ENCODE measurements around the gene HRH4.

Gene HRH4

DNA sequence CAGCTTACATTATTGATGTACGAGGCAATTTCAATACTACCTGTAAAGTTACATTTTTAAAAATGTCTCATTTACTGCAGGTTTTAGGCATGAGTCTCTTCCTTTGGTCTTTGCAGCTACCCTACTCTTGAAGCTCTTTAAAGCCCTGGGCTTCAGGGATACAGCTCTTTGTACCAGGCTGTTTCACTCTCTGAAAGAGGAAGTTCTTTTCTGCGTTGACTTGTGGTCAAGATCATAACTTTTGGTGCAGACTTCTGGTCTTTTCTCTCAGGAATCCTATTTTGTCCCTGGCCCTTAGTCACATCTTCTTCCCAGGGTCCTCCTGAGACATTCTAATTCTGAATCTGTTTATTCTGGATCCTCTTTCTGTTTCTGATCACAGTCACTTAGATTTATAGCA is 16.6 kb upstream of the HRH4 start:
- Mint-ChIP-seq H3K4me3 (no peak overlapping the region), H3K27ac (no peak overlapping the region)
- CTCF ChIA-PET: interaction anchor here (1.2 kb wide), 1 partner anchor 45 kb away, joined by 3 read pairs; no protein-coding TSS in a partner anchor

DNA sequence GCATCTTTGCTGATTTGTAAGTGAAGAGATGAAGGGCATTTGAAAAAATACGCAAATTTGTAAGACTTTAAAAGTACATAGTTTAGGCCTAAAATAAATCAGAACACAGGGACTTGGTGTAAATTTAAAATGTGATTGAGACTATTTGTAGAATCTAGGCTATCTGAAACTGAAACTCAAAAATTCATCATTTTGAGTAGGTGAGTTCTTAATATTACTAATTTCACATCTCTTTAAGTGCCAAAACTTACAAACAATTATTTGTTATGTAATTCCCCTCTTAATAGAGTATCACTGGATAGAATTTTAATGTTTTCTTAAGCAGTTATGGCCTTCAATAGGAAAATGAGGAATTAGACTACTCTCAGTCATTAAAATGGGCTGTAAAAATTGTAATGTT is 14.0 kb upstream of the HRH4 start:
- H3K27ac Mint-ChIP-seq: no peak overlapping the region
- DNase-seq: no peak
- peaks cover 7% of the 10 kb centered on the region for H3K4me1 Mint-ChIP-seq
- H3K9me3 Mint-ChIP-seq: no peaks in the 10 kb centered on the region
- H3K27me3 Mint-ChIP-seq: no peaks in the 10 kb centered on the region
- CTCF ChIA-PET: interaction anchor here (1.0 to 2.3 kb wide), 5 partner anchors 12 to 42 kb away, joined by 4 to 34 read pairs (median 6); partner anchors contain the start of gene HRH4
- no peak overlapping the region for H3K4me3 Mint-ChIP-seq
- H3K36me3 Mint-ChIP-seq: peaks cover 29% of the 10 kb centered on the region

More for the DNA sequence above, 16.6 kb upstream of the HRH4 start:
- Mint-ChIP-seq H3K4me1 (peaks cover 7% of the 10 kb centered on the region), H3K27me3 (no peaks in the 10 kb centered on the region), H3K36me3 (peaks cover 23% of the 10 kb centered on the region), H3K9me3 (no peaks in the 10 kb centered on the region)
- no peak for DNase-seq

DNA sequence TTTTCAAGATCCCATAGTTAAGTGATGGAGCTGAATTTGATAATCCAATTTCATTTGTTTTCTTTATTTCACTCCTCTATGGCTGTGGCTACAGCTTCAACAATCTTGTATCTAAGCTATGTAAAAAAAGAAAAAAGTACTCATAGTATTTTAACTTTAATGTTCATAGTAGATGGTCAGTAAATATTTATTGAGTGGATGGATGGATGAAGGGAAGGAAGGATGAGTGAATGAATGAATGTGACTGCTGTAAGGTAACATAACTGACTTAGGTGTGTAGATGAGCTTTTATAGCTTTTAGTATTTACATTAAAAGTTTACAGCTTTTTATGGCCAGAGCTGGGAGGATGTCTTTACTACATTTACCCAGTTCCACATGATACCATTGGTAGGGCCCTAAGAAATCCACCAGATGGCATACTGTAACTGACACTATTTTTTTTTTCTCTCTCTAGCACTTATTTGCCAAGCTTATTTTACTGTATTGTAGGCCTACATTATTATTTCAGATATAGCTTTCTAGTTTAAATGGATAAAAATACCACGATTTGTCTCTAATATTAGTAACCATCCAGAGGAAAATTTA is 13.4 kb upstream of the HRH4 start:
- H3K27me3 Mint-ChIP-seq: no peaks in the 10 kb centered on the region
- CTCF ChIA-PET: interaction anchor here (1.0 to 2.3 kb wide), 7 partner anchors 12 to 90 kb away, joined by 3 to 34 read pairs (median 6); partner anchors contain the start of gene HRH4
- H3K4me1 Mint-ChIP-seq: peaks cover 7% of the 10 kb centered on the region
- H3K36me3 Mint-ChIP-seq: peaks cover 28% of the 10 kb centered on the region
- no peak for DNase-seq
- no peaks in the 10 kb centered on the region for H3K9me3 Mint-ChIP-seq
- no peak overlapping the region for H3K27ac Mint-ChIP-seq
- H3K4me3 Mint-ChIP-seq: no peak overlapping the region

DNA sequence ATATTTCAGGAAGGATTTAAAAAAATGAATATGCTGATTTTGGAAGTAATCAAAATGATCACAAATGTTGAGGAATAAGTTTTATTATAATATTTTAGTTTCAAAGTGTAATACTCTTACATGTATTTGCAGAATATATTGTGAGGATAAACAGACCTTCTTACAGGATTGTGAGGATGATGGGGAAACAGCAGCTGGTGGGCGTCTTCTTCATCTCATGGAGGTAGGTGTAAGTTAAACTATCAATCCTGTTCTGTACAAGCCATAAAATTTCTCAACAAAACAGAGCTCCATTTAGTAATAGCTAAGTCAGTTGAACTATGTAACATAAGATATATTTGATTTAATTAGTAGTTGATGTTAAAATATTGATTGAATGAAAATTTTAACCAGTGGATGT is 12.5 kb upstream of the HRH4 start:
- CTCF ChIA-PET: interaction anchor here (1.1 to 2.3 kb wide), 4 partner anchors 13 to 91 kb away, joined by 3 to 34 read pairs (median 4); partner anchors contain the start of gene HRH4
- no peak overlapping the region for H3K27ac Mint-ChIP-seq
- H3K9me3 Mint-ChIP-seq: no peaks in the 10 kb centered on the region
- H3K27me3 Mint-ChIP-seq: no peaks in the 10 kb centered on the region
- peaks cover 28% of the 10 kb centered on the region for H3K36me3 Mint-ChIP-seq
- no peak for DNase-seq
- no peak overlapping the region for H3K4me3 Mint-ChIP-seq
- H3K4me1 Mint-ChIP-seq: peaks cover 7% of the 10 kb centered on the region

DNA sequence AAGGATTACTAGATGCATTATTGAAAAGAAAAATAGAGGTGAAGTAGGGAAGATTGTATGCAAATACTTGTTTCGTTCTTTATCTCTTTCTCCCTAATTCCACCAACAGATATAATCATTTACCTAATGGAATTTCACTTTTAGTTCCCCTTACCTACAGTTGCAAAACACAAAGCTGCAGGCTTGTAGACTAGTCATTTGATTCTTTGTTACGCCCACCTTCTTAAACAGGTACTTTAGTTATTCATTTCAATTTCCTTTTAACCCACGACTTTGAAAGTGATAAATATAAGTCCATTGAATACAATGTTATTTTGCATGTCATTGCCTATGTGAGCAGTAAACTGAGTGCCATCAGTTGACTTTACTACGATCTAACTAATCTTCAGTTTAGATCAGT is 3.9 kb upstream of the HRH4 start:
- Mint-ChIP-seq H3K27ac (no peak overlapping the region), H3K9me3 (no peaks in the 10 kb centered on the region), H3K36me3 (peaks cover 7% of the 10 kb centered on the region), H3K27me3 (no peaks in the 10 kb centered on the region), H3K4me3 (no peak overlapping the region), H3K4me1 (peaks cover 5% of the 10 kb centered on the region)
- DNase-seq: no peak
- CTCF ChIA-PET: no interaction called here

DNA sequence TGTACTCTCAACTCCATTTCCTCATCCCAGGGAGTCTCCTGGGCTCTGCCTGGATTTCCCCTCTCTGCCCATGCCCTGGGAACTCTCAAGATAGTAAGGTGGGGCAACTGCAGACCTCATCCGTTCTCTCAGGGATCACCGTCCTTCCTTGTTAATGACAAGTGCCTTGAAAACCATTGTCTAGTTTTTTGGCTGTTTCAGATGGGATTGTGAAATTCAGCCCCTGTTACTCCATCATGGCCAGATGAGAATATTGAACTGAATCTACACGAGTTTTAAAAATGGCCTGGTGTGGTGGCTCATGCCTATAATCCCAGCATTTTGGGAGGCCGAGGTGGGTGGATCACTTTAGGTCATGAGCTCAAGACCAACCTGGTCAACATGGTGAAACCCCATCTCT is 665 bp upstream of the HRH4 start:
- H3K4me3 Mint-ChIP-seq: no peak overlapping the region
- CTCF ChIA-PET: interaction anchor here (1.0 to 1.6 kb wide), 4 partner anchors 11 to 29 kb away, joined by 3 to 6 read pairs (median 4); no protein-coding TSS in a partner anchor

DNA sequence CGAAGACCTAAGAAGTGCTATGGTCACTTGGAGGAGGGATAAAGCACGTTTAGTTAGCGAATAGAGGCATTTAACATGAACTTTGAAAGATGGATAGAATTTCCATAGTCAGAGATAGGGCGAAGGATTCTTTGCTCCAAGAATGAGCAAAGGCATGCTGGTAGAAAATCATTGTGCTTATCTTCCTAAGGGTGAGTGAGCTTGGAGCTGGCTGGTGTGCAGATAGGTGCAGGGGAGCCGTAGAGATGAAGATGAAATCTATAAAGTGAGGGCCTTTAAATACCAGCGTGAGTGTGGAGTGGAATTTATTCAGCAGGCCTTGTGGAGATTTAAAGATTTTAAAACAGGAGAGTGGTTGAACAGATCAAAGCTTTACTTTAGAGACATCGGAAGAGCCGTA is 1.6 kb downstream of the HRH4 start:
- Mint-ChIP-seq H3K4me1 (peaks cover 14% of the 10 kb centered on the region), H3K9me3 (no peaks in the 10 kb centered on the region), H3K36me3 (no peaks in the 10 kb centered on the region), H3K27ac (no peak overlapping the region), H3K27me3 (peaks cover 9% of the 10 kb centered on the region), H3K4me3 (no peak overlapping the region)
- CTCF ChIA-PET: interaction anchor here (0.9 to 1.0 kb wide), 2 partner anchors 11 to 33 kb away, joined by 3 to 4 read pairs; no protein-coding TSS in a partner anchor
- no peak for DNase-seq

More for the DNA sequence above, 665 bp upstream of the HRH4 start:
- H3K36me3 Mint-ChIP-seq: peaks cover 2% of the 10 kb centered on the region
- DNase-seq: no peak
- H3K27ac Mint-ChIP-seq: no peak overlapping the region
- peaks cover 14% of the 10 kb centered on the region for H3K4me1 Mint-ChIP-seq
- H3K9me3 Mint-ChIP-seq: no peaks in the 10 kb centered on the region
- H3K27me3 Mint-ChIP-seq: peaks cover 3% of the 10 kb centered on the region

DNA sequence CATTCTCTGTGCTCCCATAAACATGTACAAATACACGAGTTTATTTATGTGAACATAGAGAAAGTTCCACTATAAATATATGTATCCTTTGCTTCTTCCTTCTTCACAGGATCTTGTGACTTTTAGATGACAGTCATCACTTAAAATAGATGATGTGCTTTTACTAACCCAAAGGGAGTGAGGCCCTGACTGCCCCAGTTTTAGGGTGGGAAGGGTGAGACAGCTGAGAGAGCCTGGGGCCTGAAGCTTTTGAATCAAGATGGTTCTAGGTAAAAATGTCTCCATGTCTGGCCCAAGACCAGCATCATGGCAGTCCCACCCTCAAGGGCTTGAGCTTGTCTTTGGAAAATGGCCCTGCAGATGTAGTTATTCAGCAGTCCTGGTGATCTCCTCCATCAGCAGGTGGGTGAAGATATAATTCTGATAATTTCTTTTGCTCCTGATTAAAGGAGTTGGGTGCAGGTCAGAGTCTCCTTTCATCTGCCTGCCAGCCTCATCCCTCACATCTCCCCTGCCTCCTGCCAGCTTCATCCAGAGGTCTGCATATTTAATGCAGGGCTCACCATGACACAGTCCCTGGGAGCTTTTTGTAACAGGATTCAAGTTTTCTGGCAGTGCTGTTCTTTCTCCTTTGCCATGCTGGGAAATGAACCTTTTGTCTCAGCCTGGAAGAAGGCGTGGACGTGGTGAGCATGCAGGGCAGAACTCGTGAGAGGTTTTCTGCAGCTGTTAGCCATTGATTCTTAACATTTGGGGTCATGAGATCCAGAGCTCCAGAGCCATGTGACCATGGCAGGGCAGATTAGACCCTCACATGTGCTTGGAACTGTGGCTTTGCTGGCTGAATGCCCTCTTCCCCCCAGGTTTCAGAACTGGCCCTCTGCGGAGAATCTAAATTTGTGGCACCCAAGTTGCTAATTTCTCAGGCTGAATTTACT is 2.7 kb downstream of the HRH4 start:
- CTCF ChIA-PET: interaction anchor here (0.9 to 1.0 kb wide), 2 partner anchors 12 to 34 kb away, joined by 3 to 4 read pairs; no protein-coding TSS in a partner anchor
- no peak for DNase-seq
- no peak overlapping the region for H3K4me3 Mint-ChIP-seq
- no peaks in the 10 kb centered on the region for H3K36me3 Mint-ChIP-seq
- H3K4me1 Mint-ChIP-seq: peaks cover 14% of the 10 kb centered on the region
- peaks cover 9% of the 10 kb centered on the region for H3K27me3 Mint-ChIP-seq
- no peaks in the 10 kb centered on the region for H3K9me3 Mint-ChIP-seq
- H3K27ac Mint-ChIP-seq: no peak overlapping the region

DNA sequence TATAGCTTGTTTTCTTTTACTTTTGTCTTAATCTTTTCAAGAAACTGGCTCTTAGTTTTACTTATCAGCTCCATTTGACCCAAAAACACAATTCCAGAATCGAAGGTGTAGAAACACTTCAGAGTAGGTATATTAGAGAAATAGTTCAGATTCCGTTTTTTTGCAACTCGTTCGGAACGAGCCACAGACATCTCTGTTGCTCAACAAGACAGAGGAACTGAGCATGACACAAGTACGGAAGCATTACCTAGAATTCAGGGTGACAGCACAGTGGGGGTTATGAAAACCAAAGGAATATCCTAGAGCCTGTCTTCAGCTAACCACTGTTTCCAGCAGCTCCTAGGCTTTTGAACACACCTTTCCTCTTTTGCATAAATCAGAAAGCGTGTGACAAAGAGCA is 5.0 kb downstream of the HRH4 start:
- DNase-seq: no peak
- H3K27ac Mint-ChIP-seq: no peak overlapping the region
- no peaks in the 10 kb centered on the region for H3K36me3 Mint-ChIP-seq
- peaks cover 9% of the 10 kb centered on the region for H3K27me3 Mint-ChIP-seq
- H3K4me3 Mint-ChIP-seq: no peak overlapping the region
- no peaks in the 10 kb centered on the region for H3K9me3 Mint-ChIP-seq
- peaks cover 12% of the 10 kb centered on the region for H3K4me1 Mint-ChIP-seq
- CTCF ChIA-PET: interaction anchor here (1.1 kb wide), 1 partner anchor 23 kb away, joined by 4 read pairs; no protein-coding TSS in a partner anchor

DNA sequence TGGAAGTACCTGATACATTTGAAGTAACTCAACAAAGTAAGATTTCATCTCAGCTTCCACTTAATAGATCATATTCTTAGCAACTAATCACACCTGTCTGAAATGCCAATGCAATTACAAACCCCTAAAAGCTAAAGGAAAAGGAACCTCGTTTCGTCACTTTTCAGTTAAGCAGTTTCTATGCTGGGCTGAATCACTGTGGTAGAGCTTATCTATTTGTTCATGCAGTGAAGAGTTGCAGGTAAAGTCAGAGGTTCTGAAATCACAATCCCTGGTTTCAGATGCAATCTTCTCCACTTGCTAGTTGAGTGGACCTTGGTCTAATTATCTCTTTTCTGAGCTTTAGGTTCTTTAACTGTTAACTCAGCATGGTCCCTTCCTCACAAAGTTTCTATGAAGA is 6.3 kb downstream of the HRH4 start:
- Mint-ChIP-seq H3K4me1 (peaks cover 8% of the 10 kb centered on the region), H3K27me3 (peaks cover 9% of the 10 kb centered on the region), H3K36me3 (no peaks in the 10 kb centered on the region), H3K9me3 (no peaks in the 10 kb centered on the region), H3K27ac (no peak overlapping the region), H3K4me3 (no peak overlapping the region)
- no peak for DNase-seq
- CTCF ChIA-PET: interaction anchor here (1.1 kb wide), 1 partner anchor 22 kb away, joined by 4 read pairs; no protein-coding TSS in a partner anchor

DNA sequence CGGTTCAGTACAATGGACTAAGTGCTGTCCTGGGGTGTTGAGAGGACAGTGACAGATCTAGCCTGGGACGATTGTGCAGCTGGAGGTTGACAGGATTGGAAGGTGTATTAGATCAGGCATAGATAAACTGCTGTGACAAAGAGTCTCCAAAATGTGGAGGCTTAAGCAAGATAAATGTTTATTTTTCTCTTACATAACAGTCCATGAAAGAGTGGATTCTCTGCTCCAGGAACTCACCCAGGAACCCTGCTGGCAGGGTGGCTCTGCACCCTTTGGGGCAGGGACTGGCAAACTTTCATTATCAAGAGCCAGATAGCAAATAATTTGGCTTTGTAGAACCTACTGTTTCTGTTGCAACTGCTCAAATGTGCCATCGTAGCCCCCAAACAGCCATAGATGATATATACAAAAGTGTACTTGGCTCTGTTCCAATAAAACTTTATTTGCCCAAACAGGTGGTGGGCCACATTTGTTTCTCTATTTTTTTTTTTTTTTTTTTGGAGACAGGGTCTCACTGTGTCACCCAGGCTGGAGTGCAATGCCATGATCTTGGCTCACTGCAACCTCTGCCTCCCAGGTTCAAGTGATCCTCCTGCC is 9.7 kb downstream of the HRH4 start:
- DNase-seq: no peak
- Mint-ChIP-seq H3K27ac (no peak overlapping the region), H3K9me3 (no peaks in the 10 kb centered on the region), H3K36me3 (no peaks in the 10 kb centered on the region), H3K4me3 (no peak overlapping the region), H3K27me3 (peaks cover 11% of the 10 kb centered on the region), H3K4me1 (no peaks in the 10 kb centered on the region)
- CTCF ChIA-PET: interaction anchor here (0.7 kb wide), 1 partner anchor 15 kb away, joined by 3 read pairs; no protein-coding TSS in a partner anchor

DNA sequence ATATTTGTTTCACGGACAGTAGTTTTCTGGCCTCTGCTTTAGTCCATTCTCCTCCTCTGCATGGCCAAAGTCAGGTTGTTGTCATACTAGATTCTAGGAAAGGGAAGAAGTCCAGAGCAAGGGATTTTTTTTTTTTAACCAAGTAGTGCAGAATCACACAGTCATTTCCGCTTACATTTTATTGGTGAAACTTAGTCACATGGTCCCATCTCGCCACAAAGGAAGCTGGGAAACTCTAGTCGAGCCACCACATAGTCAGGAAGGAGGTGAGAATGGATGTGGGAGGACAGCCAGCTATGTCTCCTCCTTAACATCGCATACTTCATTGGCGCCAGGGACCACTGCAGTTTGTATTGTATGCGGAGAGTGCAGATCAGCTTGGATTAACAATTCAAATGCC is 10.4 kb downstream of the HRH4 start:
- peaks cover 2% of the 10 kb centered on the region for H3K4me1 Mint-ChIP-seq
- H3K9me3 Mint-ChIP-seq: no peaks in the 10 kb centered on the region
- DNase-seq: no peak
- H3K36me3 Mint-ChIP-seq: no peaks in the 10 kb centered on the region
- no peak overlapping the region for H3K4me3 Mint-ChIP-seq
- no peak overlapping the region for H3K27ac Mint-ChIP-seq
- H3K27me3 Mint-ChIP-seq: peaks cover 13% of the 10 kb centered on the region
- CTCF ChIA-PET: interaction anchor here (0.7 kb wide), 1 partner anchor 15 kb away, joined by 3 read pairs; no protein-coding TSS in a partner anchor

DNA sequence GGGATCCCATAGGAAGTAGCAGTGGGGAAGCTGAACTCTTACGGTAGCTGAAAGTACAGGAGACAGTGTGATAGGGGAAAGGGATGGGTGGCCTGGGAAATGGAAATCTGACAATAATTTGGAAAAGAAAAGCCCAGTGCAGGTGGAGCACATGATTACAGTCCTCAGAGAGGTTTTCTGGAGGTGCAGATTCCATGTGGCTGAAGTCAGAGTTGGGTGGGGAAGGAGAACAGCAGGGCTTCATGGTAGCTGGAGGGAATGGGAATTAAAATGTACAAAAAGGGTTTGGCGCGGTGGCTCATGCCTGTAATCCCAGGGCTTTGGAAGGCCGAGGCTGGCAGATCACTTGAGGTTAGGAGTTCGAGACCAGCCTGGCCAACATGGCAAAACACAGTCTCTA is 12.2 kb downstream of the HRH4 start:
- H3K9me3 Mint-ChIP-seq: no peaks in the 10 kb centered on the region
- H3K4me1 Mint-ChIP-seq: peaks cover 10% of the 10 kb centered on the region
- no peaks in the 10 kb centered on the region for H3K36me3 Mint-ChIP-seq
- no peak overlapping the region for H3K27ac Mint-ChIP-seq
- CTCF ChIA-PET: interaction anchor here (0.6 to 1.6 kb wide), 2 partner anchors 14 to 256 kb away, joined by 3 to 4 read pairs; no protein-coding TSS in a partner anchor
- H3K27me3 Mint-ChIP-seq: peaks cover 18% of the 10 kb centered on the region
- no peak for DNase-seq
- H3K4me3 Mint-ChIP-seq: no peak overlapping the region

DNA sequence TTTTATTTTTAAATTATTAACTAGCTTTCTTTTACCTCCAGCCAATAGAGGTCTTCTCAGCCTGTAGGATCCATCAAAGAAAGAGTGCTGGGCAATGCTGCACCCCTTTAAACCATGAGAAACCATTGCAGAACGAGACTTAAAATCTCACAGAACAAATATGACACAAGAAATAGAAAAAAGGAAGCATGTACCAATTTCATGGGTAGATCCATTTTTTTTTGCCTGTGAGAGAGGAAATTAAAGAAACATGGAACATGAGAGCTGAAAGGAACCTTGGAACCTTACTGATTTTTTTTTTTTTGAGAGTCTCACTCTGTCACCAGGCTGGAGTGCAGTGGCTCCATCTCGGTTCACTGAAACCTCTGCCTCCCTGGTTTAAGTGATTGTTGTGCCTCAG is 14.0 kb downstream of the HRH4 start:
- no peaks in the 10 kb centered on the region for H3K9me3 Mint-ChIP-seq
- no peak overlapping the region for H3K4me3 Mint-ChIP-seq
- peaks cover 18% of the 10 kb centered on the region for H3K27me3 Mint-ChIP-seq
- CTCF ChIA-PET: interaction anchor here (0.9 to 1.6 kb wide), 2 partner anchors 13 to 14 kb away, joined by 4 read pairs; no protein-coding TSS in a partner anchor
- no peak overlapping the region for H3K27ac Mint-ChIP-seq
- no peaks in the 10 kb centered on the region for H3K36me3 Mint-ChIP-seq
- DNase-seq: no peak
- H3K4me1 Mint-ChIP-seq: peaks cover 10% of the 10 kb centered on the region

Data from activated naive CD4-positive, alpha-beta T cell treated with anti-CD3 and anti-CD28 coated beads, Interleukin-2, amount 10 ng/mL, durations not matched to agents 7 days and 5 days (primary cell).